ENCODE results near the gene NUTF2. TPM values are rescaled to one million over a fixed set of nuclear protein-coding genes. Genes with fewer than 3 reads are reported as not detected.
A peak's percentile ranks its signal among the peaks of the same experiment; 100 is the strongest.

The NUTF2 gene
- total and polyA plus RNA-seq, 2 of the 8 experiments (the other 6 are each of a cell fraction or from before 2014, with no cell fraction given), result 219 to 377 TPM

DNA sequence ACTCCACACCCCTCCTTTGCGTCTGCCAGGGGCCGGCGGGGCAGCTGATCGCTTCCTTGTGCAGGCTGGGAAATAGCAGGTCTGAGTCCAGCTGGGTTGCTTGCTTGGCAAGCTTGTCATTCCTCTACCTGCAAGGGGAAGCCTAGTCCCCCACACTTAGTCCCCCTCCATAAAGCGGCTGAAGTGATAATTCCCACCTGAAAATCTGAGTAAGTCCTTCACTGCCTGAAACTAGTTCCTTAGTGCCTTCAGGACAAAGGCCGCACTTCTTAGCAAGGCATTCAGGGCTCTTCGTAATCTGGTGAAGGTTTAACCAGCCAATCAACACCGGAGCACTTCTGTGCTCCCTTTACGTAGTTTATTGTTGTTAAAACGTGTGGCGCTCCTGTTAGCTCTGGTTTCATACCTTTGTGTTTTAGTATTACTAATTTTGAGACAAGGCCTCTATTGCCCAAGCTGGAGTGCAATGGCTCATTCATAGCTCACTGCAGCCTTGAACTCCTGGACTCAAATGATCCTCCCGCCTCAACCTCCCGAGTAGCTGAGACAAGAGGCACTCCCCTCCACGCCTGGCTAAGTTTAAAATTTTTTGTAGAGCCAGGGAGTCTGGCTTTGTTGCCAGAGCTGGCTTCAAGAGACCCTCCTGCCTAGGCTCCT, 47.1 kb downstream of the NUTF2 start:
- Histone ChIP-seq H3K27ac (ENCODE audit: low read depth, low read length) (peak overlapping the region; percentile 87), H2BK5ac (ENCODE audit: low read depth, low read length) (peak overlapping the region; percentile 96), H3K18ac (ENCODE audit: extremely low read depth, low read length) (no peak overlapping the region), H3K79me2 (ENCODE audit: control insufficient read depth in 1 of 2, insufficient read depth in 2 of 2, low read length in 2 of 2) (peaks cover 11 to 37% of the 10 kb centered on the region in 2 experiments), H3K4me2 (ENCODE audit: insufficient read depth in 1 of 2, low read depth in 2 of 2, low read length in 2 of 2) (peak overlapping the region; percentile 83 to 95), H4K5ac (ENCODE audit: insufficient read length, low read depth, low read length) (peak overlapping the region; percentile 12), H3K9ac (replicated peaks in 1 of 4; ENCODE audit: extremely low read depth in 1 of 4, low read depth in 3 of 4, low read length in 3 of 4) (peak overlapping the region; percentile 95 to 100 (median 98)), H2BK120ac (replicated peaks; ENCODE audit: low read depth, low read length) (no peak overlapping the region), H3K27me3 (replicated peaks in 1 of 4; ENCODE audit: control insufficient read depth in 3 of 4, extremely low read depth in 1 of 4, insufficient read depth in 3 of 4, low read length in 3 of 4) (no peaks in the 10 kb centered on the region), H3K4me3 (ENCODE audit: extremely low read depth in 1 of 4, insufficient read depth in 2 of 4, low read depth in 3 of 4, low read length in 4 of 4) (peak overlapping the region; percentile 88 to 94 (median 94)), H2AFZ (ENCODE audit: low read length) (no peak overlapping the region), H4K8ac (ENCODE audit: extremely low read depth, insufficient read depth, low read length) (peak overlapping the region; percentile 100), H3K9me3 (ENCODE audit: insufficient read depth in 2 of 2, low read depth in 1 of 2, low read length in 1 of 2) (no peaks in the 10 kb centered on the region), H3K79me1 (ENCODE audit: low read depth, low read length) (peaks cover 13% of the 10 kb centered on the region; the same call in 1 of the 2 replicates), H4K20me1 (replicated peaks in 1 of 2; ENCODE audit: control insufficient read depth in 1 of 2, insufficient read depth in 2 of 2, low read length in 2 of 2) (peaks cover 0 to 1% of the 10 kb centered on the region in 2 experiments), H3K36me3 (ENCODE audit: control insufficient read depth in 2 of 4, insufficient read depth in 4 of 4, low read length in 3 of 4) (no peaks in the 10 kb centered on the region), H3K14ac (ENCODE audit: insufficient read length) (no peak overlapping the region), H4K91ac (replicated peaks; ENCODE audit: insufficient read length, low read length) (peak overlapping the region; percentile 27), H3K4me1 (replicated peaks in 1 of 4; ENCODE audit: control insufficient read depth in 3 of 4, insufficient read depth in 4 of 4, low read length in 3 of 4) (peaks cover 0 to 10% (median 7%) of the 10 kb centered on the region in 4 experiments; a peak in 4 of 7 replicates), H2BK20ac (ENCODE audit: low read length) (no peak overlapping the region), H2BK15ac (ENCODE audit: low read length) (no peak overlapping the region), H3K4ac (replicated peaks; ENCODE audit: insufficient read length, low read depth, low read length) (peak overlapping the region; percentile 78), H3K23me2 (ENCODE audit: low read depth, low read length) (peaks cover 4% of the 10 kb centered on the region), H2AK5ac (ENCODE audit: low read depth, low read length) (no peak overlapping the region), H3K56ac (replicated peaks; ENCODE audit: insufficient read length, low read depth, low read length) (peak overlapping the region; percentile 52), H2BK12ac (ENCODE audit: low read depth, low read length) (no peak overlapping the region; the same call in 1 of the 2 replicates), H3K23ac (ENCODE audit: insufficient read length) (no peak overlapping the region)
- ChIA-PET CTCF (ENCODE audit: partially characterized antibody) (interaction anchor here (1.0 to 21.8 kb wide), 3 partner anchors 10 to 40 kb away, joined by 4 to 623 read pairs (median 9); partner anchors contain the start of genes CTRL, LCAT, NRN1L and PSMB10), POLR2A (ENCODE audit: partially characterized antibody) (interaction anchor here (0.9 to 2.6 kb wide), 13 partner anchors 8 to 226 kb away, joined by 3 to 25 read pairs (median 4); partner anchors contain the start of genes CTRL, EDC4, NRN1L and NUTF2)
- FAIRE-seq (no peak), DNase-seq (ENCODE audit: low read depth in 1 of 2, low spot score in 2 of 2) (no peak)
- 38% methylated on average over 14 of the region's 14 CpGs; no CpG with 5 or more reads in 1 of the 2 experiments for WGBS, 2 experiments (ENCODE audit: extremely low coverage in 1 of 2, insufficient coverage in 1 of 2, insufficient read length in 1 of 2, insufficient replicate concordance in 2 of 2, low coverage in 1 of 2, low lambda C conversion rate in 2 of 2, missing lambda C conversion rate in 1 of 2)
- TF ChIP-seq, protein P1, sequence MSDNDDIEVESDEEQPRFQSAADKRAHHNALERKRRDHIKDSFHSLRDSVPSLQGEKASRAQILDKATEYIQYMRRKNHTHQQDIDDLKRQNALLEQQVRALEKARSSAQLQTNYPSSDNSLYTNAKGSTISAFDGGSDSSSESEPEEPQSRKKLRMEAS (IDR thresholded peaks at IDR 0.05), result no peak
- no peak for TF ChIP-seq SP1 (IDR thresholded peaks at IDR 0.05; ENCODE audit: low read depth, low read length)
- peak in 1 of 2 experiments; percentile 5; a peak in 1 of 3 replicates for TF ChIP-seq POLR2A (IDR thresholded peaks at IDR 0.05; ENCODE audit: control extremely low read depth in 1 of 2, low read depth in 2 of 2, low read length in 2 of 2)
- no peak for TF ChIP-seq SIX5 (IDR thresholded peaks at IDR 0.05; ENCODE audit: low read depth, low read length)
- TF ChIP-seq, protein P2, sequence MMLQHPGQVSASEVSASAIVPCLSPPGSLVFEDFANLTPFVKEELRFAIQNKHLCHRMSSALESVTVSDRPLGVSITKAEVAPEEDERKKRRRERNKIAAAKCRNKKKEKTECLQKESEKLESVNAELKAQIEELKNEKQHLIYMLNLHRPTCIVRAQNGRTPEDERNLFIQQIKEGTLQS (IDR thresholded peaks at IDR 0.05; ENCODE audit: insufficient read depth, low read depth, low read length), result no peak
- peak; percentile 2; the same call in 1 of the 2 replicates for TF ChIP-seq TBP (IDR thresholded peaks at IDR 0.05; ENCODE audit: low read depth, low read length)
